Type B pancreatic cell (in vitro differentiated cells): ENCODE results near the gene SLC22A23. TPM values are rescaled to one million over a fixed set of nuclear protein-coding genes. Genes with fewer than 3 reads are reported as not detected.
A peak's percentile ranks its signal among the peaks of the same experiment; 100 is the strongest.

Source experiments
- DNase-seq: peaks from one replicate; pipeline ENCODE4 v3.0.0; 2021; ENCODE audit warnings: mixed read lengths; ENCODE audit not compliant: unreplicated experiment; ENCODE audit errors: extremely low spot score
- H3K27ac Mint-ChIP-seq: 2 replicates; pipeline ENCODE4 v1.8.0; 2021; ENCODE audit warnings: mild to moderate bottlenecking, mixed read lengths
- H3K27me3 Mint-ChIP-seq: 2 replicates; pipeline ENCODE4 v1.8.0; 2021; ENCODE audit warnings: mixed read lengths
- H3K36me3 Mint-ChIP-seq: 2 replicates; pipeline ENCODE4 v1.8.0; 2021; ENCODE audit warnings: mixed read lengths
- H3K4me1 Mint-ChIP-seq: one replicate; pipeline ENCODE4 v1.8.0; 2021; ENCODE audit warnings: mixed read lengths; ENCODE audit not compliant: unreplicated experiment
- H3K4me3 Mint-ChIP-seq: 2 replicates; pipeline ENCODE4 v1.8.0; 2021; ENCODE audit warnings: mild to moderate bottlenecking, mixed read lengths
- H3K9me3 Mint-ChIP-seq: 2 replicates; pipeline ENCODE4 v1.8.0; 2021; ENCODE audit warnings: mixed read lengths
- total RNA-seq: library from RNA; stranded (reverse); gene quantifications from 2 replicates; pipeline ENCODE4 v1.2.1, GENCODE V29; 2021; ENCODE audit warnings: low replicate concordance
- TF ChIP-seq, protein P1 (sequence below): fragments of 200-600 bp; sonication (generic); conservative IDR thresholded peaks from 2 replicates; pipeline ENCODE4 v1.5.0; 2021; ENCODE audit warnings: antibody characterized with exemption, mild to moderate bottlenecking

Gene SLC22A23
- total RNA-seq, 1 donor from 2014 or later, result 36.6 TPM

DNA sequence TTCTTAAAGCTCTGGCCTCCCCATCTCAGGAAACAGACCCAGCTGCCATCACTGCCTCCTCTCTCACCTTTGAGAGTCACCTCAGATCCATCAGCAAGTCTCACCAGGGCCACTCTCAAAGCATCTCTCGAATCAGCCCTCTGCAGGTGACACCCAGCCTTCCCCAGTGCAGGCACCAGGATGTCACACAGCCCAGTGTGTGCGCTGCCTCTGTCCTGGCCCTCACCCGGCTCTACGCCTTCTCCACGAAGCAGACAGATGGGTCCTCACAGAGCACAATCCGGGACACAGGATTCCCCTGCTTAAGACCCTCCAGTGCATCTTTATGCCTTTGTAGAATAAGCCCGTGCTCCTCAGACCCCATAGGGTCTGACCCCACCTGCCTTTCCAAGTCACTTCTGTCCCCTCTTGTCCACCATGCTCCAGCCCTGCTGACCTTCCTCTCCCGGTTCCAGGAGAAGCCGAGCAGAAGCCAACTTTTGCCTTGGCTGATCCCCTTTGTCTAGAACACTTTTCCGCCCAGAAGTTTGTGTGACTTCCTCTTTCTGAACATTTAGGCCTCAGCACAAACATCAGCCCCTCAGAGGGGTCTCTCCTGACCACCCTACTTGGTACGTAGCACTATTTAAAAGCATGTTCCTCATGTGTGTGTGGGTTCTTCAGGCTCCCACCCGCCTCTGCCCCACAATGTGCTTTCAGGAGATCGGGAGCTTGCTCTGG, 137.9 kb downstream of the SLC22A23 start:
- Mint-ChIP-seq H3K4me3 (no peak overlapping the region), H3K27ac (peak overlapping the region; percentile 21), H3K4me1 (peaks cover 32% of the 10 kb centered on the region), H3K27me3 (no peaks in the 10 kb centered on the region), H3K9me3 (no peaks in the 10 kb centered on the region), H3K36me3 (peaks cover 24% of the 10 kb centered on the region)
- TF ChIP-seq, protein P1, sequence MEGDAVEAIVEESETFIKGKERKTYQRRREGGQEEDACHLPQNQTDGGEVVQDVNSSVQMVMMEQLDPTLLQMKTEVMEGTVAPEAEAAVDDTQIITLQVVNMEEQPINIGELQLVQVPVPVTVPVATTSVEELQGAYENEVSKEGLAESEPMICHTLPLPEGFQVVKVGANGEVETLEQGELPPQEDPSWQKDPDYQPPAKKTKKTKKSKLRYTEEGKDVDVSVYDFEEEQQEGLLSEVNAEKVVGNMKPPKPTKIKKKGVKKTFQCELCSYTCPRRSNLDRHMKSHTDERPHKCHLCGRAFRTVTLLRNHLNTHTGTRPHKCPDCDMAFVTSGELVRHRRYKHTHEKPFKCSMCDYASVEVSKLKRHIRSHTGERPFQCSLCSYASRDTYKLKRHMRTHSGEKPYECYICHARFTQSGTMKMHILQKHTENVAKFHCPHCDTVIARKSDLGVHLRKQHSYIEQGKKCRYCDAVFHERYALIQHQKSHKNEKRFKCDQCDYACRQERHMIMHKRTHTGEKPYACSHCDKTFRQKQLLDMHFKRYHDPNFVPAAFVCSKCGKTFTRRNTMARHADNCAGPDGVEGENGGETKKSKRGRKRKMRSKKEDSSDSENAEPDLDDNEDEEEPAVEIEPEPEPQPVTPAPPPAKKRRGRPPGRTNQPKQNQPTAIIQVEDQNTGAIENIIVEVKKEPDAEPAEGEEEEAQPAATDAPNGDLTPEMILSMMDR, result no peak
- no peak for DNase-seq

GRCh38 chr6:3318226-3318625, 138.6 kb downstream of the SLC22A23 start:
- TF ChIP-seq, protein P1, result no peak
- Mint-ChIP-seq H3K4me1 (peaks cover 30% of the 10 kb centered on the region), H3K4me3 (no peak overlapping the region), H3K27ac (peak overlapping the region; percentile 11), H3K9me3 (no peaks in the 10 kb centered on the region), H3K36me3 (peaks cover 27% of the 10 kb centered on the region), H3K27me3 (no peaks in the 10 kb centered on the region)
- DNase-seq, result no peak

GRCh38 chr6:3317741-3318211, 139.1 kb downstream of the SLC22A23 start:
- H3K9me3 Mint-ChIP-seq, result no peaks in the 10 kb centered on the region
- TF ChIP-seq, protein P1, result no peak
- peaks cover 27% of the 10 kb centered on the region for H3K36me3 Mint-ChIP-seq
- H3K27ac Mint-ChIP-seq, result peak overlapping the region; percentile 11
- DNase-seq, result no peak
- H3K4me1 Mint-ChIP-seq, result peaks cover 28% of the 10 kb centered on the region
- no peaks in the 10 kb centered on the region for H3K27me3 Mint-ChIP-seq
- no peak overlapping the region for H3K4me3 Mint-ChIP-seq

GRCh38 chr6:3316818-3317217, 140.0 kb downstream of the SLC22A23 start:
- no peak overlapping the region for H3K27ac Mint-ChIP-seq
- TF ChIP-seq, protein P1, result no peak
- peaks cover 25% of the 10 kb centered on the region for H3K4me1 Mint-ChIP-seq
- no peaks in the 10 kb centered on the region for H3K9me3 Mint-ChIP-seq
- H3K4me3 Mint-ChIP-seq, result no peak overlapping the region
- no peaks in the 10 kb centered on the region for H3K27me3 Mint-ChIP-seq
- H3K36me3 Mint-ChIP-seq, result peaks cover 28% of the 10 kb centered on the region
- DNase-seq, result no peak

DNA sequence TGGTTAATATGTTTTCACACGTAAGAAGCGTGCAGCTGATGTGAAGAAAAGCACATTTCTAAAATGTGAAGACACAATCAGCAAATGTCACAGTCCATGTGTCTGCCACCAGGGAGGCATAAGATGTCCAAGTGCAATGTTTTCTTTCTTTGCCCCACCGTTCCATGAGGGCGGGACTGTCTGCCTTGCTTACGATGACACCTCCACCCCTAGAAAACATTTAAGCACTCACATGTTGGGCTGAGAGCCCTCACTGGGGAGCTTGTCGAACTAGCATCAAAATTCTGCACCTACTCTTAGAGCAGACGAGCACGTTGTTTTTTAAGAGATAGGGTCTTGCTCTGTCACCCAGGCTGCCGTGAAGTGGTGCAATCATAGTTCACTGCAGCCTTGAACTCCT, 140.5 kb downstream of the SLC22A23 start:
- Mint-ChIP-seq H3K27me3 (no peaks in the 10 kb centered on the region), H3K36me3 (peaks cover 28% of the 10 kb centered on the region), H3K4me3 (no peak overlapping the region), H3K27ac (no peak overlapping the region), H3K9me3 (no peaks in the 10 kb centered on the region), H3K4me1 (peaks cover 25% of the 10 kb centered on the region)
- no peak for DNase-seq
- TF ChIP-seq, protein P1, result no peak
